NB4 (cell line): ENCODE data around the gene PWWP2A.

Source experiments
- DNase-seq: peaks from one replicate; pipeline ENCODE4 v3.0.0; 2010; ENCODE audit warnings: low read depth
- H3K4me3 ChIP-seq: one replicate; pipeline ENCODE4 v1.5.1; 2011; ENCODE audit warnings: mild to moderate bottlenecking, low read depth, low read length, moderate library complexity
- CTCF ChIP-seq: IDR thresholded peaks from one replicate; pipeline ENCODE4 v1.5.1; 2012; ENCODE audit warnings: low read depth, low read length
- MAX ChIP-seq: IDR thresholded peaks from 2 replicates; pipeline ENCODE4 v1.6.1; 2011; ENCODE audit warnings: low read depth, low read length
- MYC ChIP-seq: IDR thresholded peaks from 2 replicates; pipeline ENCODE4 v1.6.1; 2011; ENCODE audit warnings: low read depth, low read length
- POLR2A ChIP-seq: IDR thresholded peaks from 2 replicates; pipeline ENCODE4 v1.6.1; 2011; ENCODE audit warnings: mild to moderate bottlenecking; ENCODE audit not compliant: insufficient read length; ENCODE audit errors: extremely low read depth

PWWP2A gene

GRCh38 chr5:160092960-160093707, 26.1 kb downstream of the PWWP2A start:
- H3K4me3 ChIP-seq = no peak overlapping the region
- no peak for TF ChIP-seq MAX
- TF ChIP-seq POLR2A = no peak
- TF ChIP-seq MYC = no peak
- TF ChIP-seq CTCF = no peak

GRCh38 chr5:160092514-160092913, 26.7 kb downstream of the PWWP2A start:
- TF ChIP-seq CTCF (no peak), POLR2A (no peak), MAX (no peak), MYC (no peak)
- DNase-seq = no peak
- no peak overlapping the region for H3K4me3 ChIP-seq

More at GRCh38 chr5:160092960-160093707, 26.1 kb downstream of the PWWP2A start:
- DNase-seq = no peak

GRCh38 chr5:160090059-160090458, 29.2 kb downstream of the PWWP2A start:
- TF ChIP-seq MAX (no peak), CTCF (no peak), MYC (no peak), POLR2A (no peak)
- no peak overlapping the region for H3K4me3 ChIP-seq
- DNase-seq = no peak

- H3K4me3 ChIP-seq = no peak overlapping the region
- TF ChIP-seq POLR2A = no peak
- DNase-seq = no peak
These were observed 29.7 kb downstream of the PWWP2A start for GRCh38 chr5:160089531-160089930.

GRCh38 chr5:160088805-160089204, 30.4 kb downstream of the PWWP2A start:
- TF ChIP-seq MYC (no peak), MAX (no peak), CTCF (no peak), POLR2A (no peak)
- DNase-seq = no peak

GRCh38 chr5:160087199-160087598, 32.1 kb downstream of the PWWP2A start:
- DNase-seq = no peak
- TF ChIP-seq POLR2A = no peak
- TF ChIP-seq MAX = no peak
- no peak for TF ChIP-seq CTCF
- TF ChIP-seq MYC = no peak
- no peak overlapping the region for H3K4me3 ChIP-seq

More at GRCh38 chr5:160088805-160089204, 30.4 kb downstream of the PWWP2A start:
- H3K4me3 ChIP-seq = no peak overlapping the region
